ENCODE measurements around the gene BABAM2. TPM values are rescaled to one million over a fixed set of nuclear protein-coding genes. Genes with fewer than 3 reads are reported as not detected.
"Not testable (repeated sequence)": the region's sequence is repeated elsewhere in the genome, so short reads cannot be mapped to it uniquely, and the experiment has no call there.

The BABAM2 gene
- total RNA-seq, 1 experiment from 2014 or later: 58.8 TPM

- DNase-seq (ENCODE audit: extremely low read depth, low read depth): no peak
Observed at GRCh38 chr2:28225473-28226080, 335.0 kb downstream of the BABAM2 start.

GRCh38 chr2:28226558-28226957, 336.0 kb downstream of the BABAM2 start:
- no peak for DNase-seq (ENCODE audit: extremely low read depth, low read depth)

GRCh38 chr2:28227498-28227897, 337.0 kb downstream of the BABAM2 start:
- no peak for DNase-seq (ENCODE audit: extremely low read depth, low read depth)

GRCh38 chr2:28228434-28228995, 338.0 kb downstream of the BABAM2 start:
- DNase-seq (ENCODE audit: extremely low read depth, low read depth): no peak

- DNase-seq (ENCODE audit: extremely low read depth, low read depth): no peak
Observed at GRCh38 chr2:28231110-28231631, 340.6 kb downstream of the BABAM2 start.

GRCh38 chr2:28232295-28232694, 341.8 kb downstream of the BABAM2 start:
- no peak for DNase-seq (ENCODE audit: extremely low read depth, low read depth)

GRCh38 chr2:28233164-28233676, 342.7 kb downstream of the BABAM2 start:
- DNase-seq (ENCODE audit: extremely low read depth, low read depth): no peak

- DNase-seq (ENCODE audit: extremely low read depth, low read depth): no peak
Observed at GRCh38 chr2:28234807-28235206, 344.3 kb downstream of the BABAM2 start.

- no peak for DNase-seq (ENCODE audit: extremely low read depth, low read depth)
Observed at GRCh38 chr2:28239207-28239606, 348.7 kb downstream of the BABAM2 start.

GRCh38 chr2:28240937-28241336, 350.4 kb downstream of the BABAM2 start:
- DNase-seq (ENCODE audit: extremely low read depth, low read depth): no peak

- no peak for DNase-seq (ENCODE audit: extremely low read depth, low read depth)
Observed at GRCh38 chr2:28247290-28247689, 356.8 kb downstream of the BABAM2 start.

GRCh38 chr2:28247734-28248133, 357.2 kb downstream of the BABAM2 start:
- DNase-seq (ENCODE audit: extremely low read depth, low read depth): no peak

- no peak for DNase-seq (ENCODE audit: extremely low read depth, low read depth)
Observed at GRCh38 chr2:28248511-28248910, 358.0 kb downstream of the BABAM2 start.

GRCh38 chr2:28250006-28250405, 359.5 kb downstream of the BABAM2 start:
- DNase-seq (ENCODE audit: extremely low read depth, low read depth): no peak

- DNase-seq (ENCODE audit: extremely low read depth, low read depth): no peak
Observed at GRCh38 chr2:28251337-28251736, 360.8 kb downstream of the BABAM2 start.

GRCh38 chr2:28252311-28252710, 361.8 kb downstream of the BABAM2 start:
- DNase-seq (ENCODE audit: extremely low read depth, low read depth): no peak

GRCh38 chr2:28253543-28253942, 363.0 kb downstream of the BABAM2 start:
- no peak for DNase-seq (ENCODE audit: extremely low read depth, low read depth)

- DNase-seq (ENCODE audit: extremely low read depth, low read depth): not testable (repeated sequence)
Observed at GRCh38 chr2:28255231-28255630, 364.7 kb downstream of the BABAM2 start.

- DNase-seq (ENCODE audit: extremely low read depth, low read depth): no peak
Observed at GRCh38 chr2:28257182-28257581, 366.7 kb downstream of the BABAM2 start.

GRCh38 chr2:28259226-28259625, 368.7 kb downstream of the BABAM2 start:
- not testable (repeated sequence) for DNase-seq (ENCODE audit: extremely low read depth, low read depth)

- DNase-seq (ENCODE audit: extremely low read depth, low read depth): no peak
Observed at GRCh38 chr2:28263690-28264089, 373.2 kb downstream of the BABAM2 start.

- DNase-seq (ENCODE audit: extremely low read depth, low read depth): no peak
Observed at GRCh38 chr2:28267282-28267681, 376.8 kb downstream of the BABAM2 start.
